SK-N-SH treated with all-trans-retinoic acid at 6 μM for 48 hours (cell line): ENCODE measurements around the gene SLCO6A1.

Source experiments
- ATAC-seq: fragments of 200-7000 bp; cut with Tn5 transposase; 3 replicates; pipeline ENCODE4 v1.9.1; 2020; ENCODE audit warnings: mild to moderate bottlenecking, moderate library complexity
- ARNTL ChIP-seq: fragments of 450-650 bp; formaldehyde crosslinking; IDR thresholded peaks from 2 replicates; pipeline ENCODE4 v1.5.0; 2020; ENCODE audit warnings: low read depth, mild to moderate bottlenecking, moderate library complexity, borderline replicate concordance
- BACH2 ChIP-seq: fragments of 250-450 bp; sonication (Bioruptor Pico); IDR thresholded peaks from 2 replicates; pipeline ENCODE4 v1.9.0; 2021; ENCODE audit warnings: mild to moderate bottlenecking, borderline replicate concordance
- ESRRG ChIP-seq: fragments of 250-450 bp; sonication (Bioruptor Pico); IDR thresholded peaks from 2 replicates; pipeline ENCODE4 v1.6.1; 2021; ENCODE audit warnings: mild to moderate bottlenecking
- GLIS3 ChIP-seq: fragments of 250-450 bp; sonication (Bioruptor Pico); IDR thresholded peaks from 2 replicates; pipeline ENCODE4 v1.5.0; 2020; ENCODE audit warnings: mild to moderate bottlenecking, moderate library complexity
- ISL1 ChIP-seq: fragments of 250-450 bp; sonication (Bioruptor Pico); IDR thresholded peaks from 2 replicates; pipeline ENCODE4 v2.1.2; 2022; ENCODE audit warnings: mild to moderate bottlenecking, moderate library complexity
- OSR1 ChIP-seq: fragments of 250-450 bp; sonication (Bioruptor Pico); IDR thresholded peaks from 2 replicates; pipeline ENCODE4 v1.8.0; 2022; ENCODE audit warnings: moderate library complexity, mild to moderate bottlenecking, inconsistent platforms
- PPARA ChIP-seq: fragments of 250-450 bp; sonication (Bioruptor Pico); IDR thresholded peaks from 2 replicates; pipeline ENCODE4 v1.5.0; 2020; ENCODE audit warnings: mild to moderate bottlenecking, borderline replicate concordance
- RARB ChIP-seq: fragments of 250-450 bp; sonication (Bioruptor Pico); IDR thresholded peaks from 2 replicates; pipeline ENCODE4 v1.8.0; 2021; ENCODE audit warnings: mild to moderate bottlenecking, moderate library complexity
- SNAI2 ChIP-seq: fragments of 250-450 bp; sonication (Bioruptor Pico); IDR thresholded peaks from 2 replicates; pipeline ENCODE4 v1.5.0; 2020; ENCODE audit warnings: mild to moderate bottlenecking, moderate library complexity
- TCF4 ChIP-seq: fragments of 250-450 bp; sonication (Bioruptor Pico); IDR thresholded peaks from 2 replicates; pipeline ENCODE4 v1.8.0; 2021; ENCODE audit warnings: mild to moderate bottlenecking, moderate library complexity, borderline replicate concordance
- TOX ChIP-seq: fragments of 250-450 bp; sonication (Bioruptor Pico); IDR thresholded peaks from 2 replicates; pipeline ENCODE4 v1.8.0; 2021; ENCODE audit warnings: mild to moderate bottlenecking, moderate library complexity, borderline replicate concordance
- ZC3H10 ChIP-seq: fragments of 250-450 bp; sonication (Bioruptor Pico); IDR thresholded peaks from 2 replicates; pipeline ENCODE4 v1.5.1; 2021; ENCODE audit warnings: mild to moderate bottlenecking, moderate library complexity
- ZFP3 ChIP-seq: fragments of 250-450 bp; sonication (Bioruptor Pico); IDR thresholded peaks from 2 replicates; pipeline ENCODE4 v1.5.0; 2020; ENCODE audit warnings: mild to moderate bottlenecking, moderate library complexity
- ZFP30 ChIP-seq: fragments of 450-650 bp; formaldehyde crosslinking; IDR thresholded peaks from 2 replicates; pipeline ENCODE4 v1.5.0; 2022; ENCODE audit warnings: mild to moderate bottlenecking, moderate library complexity
- ZNF565 ChIP-seq: fragments of 450-650 bp; formaldehyde crosslinking; conservative IDR thresholded peaks from 2 replicates; pipeline ENCODE4 v1.5.0; 2020; ENCODE audit warnings: low read depth, mild to moderate bottlenecking, moderate library complexity
- ZNF70 ChIP-seq: fragments of 450-650 bp; formaldehyde crosslinking; IDR thresholded peaks from 2 replicates; pipeline ENCODE4 v1.5.0; 2020; ENCODE audit warnings: mild to moderate bottlenecking, moderate library complexity
- ZNF8 ChIP-seq: fragments of 450-650 bp; formaldehyde crosslinking; IDR thresholded peaks from 2 replicates; pipeline ENCODE4 v1.5.0; 2020; ENCODE audit warnings: mild to moderate bottlenecking, moderate library complexity
- TF ChIP-seq, protein P1 (sequence below): fragments of 250-450 bp; sonication (Bioruptor Pico); IDR thresholded peaks from 2 replicates; pipeline ENCODE4 v1.8.0; 2021; ENCODE audit warnings: low read depth, mild to moderate bottlenecking, moderate library complexity, borderline replicate concordance
- TF ChIP-seq, protein P2 (sequence below): fragments of 250-450 bp; sonication (Bioruptor Pico); IDR thresholded peaks from 2 replicates; pipeline ENCODE4 v1.5.1; 2021; ENCODE audit warnings: mild to moderate bottlenecking, moderate library complexity
- TF ChIP-seq, protein P3 (sequence below): fragments of 250-450 bp; sonication (Bioruptor Pico); IDR thresholded peaks from 2 replicates; pipeline ENCODE4 v1.5.0; 2020; ENCODE audit warnings: mild to moderate bottlenecking, moderate library complexity
- TF ChIP-seq, protein P4 (sequence below): fragments of 250-450 bp; sonication (Bioruptor Pico); IDR thresholded peaks from 2 replicates; pipeline ENCODE4 v1.8.0; 2020; ENCODE audit warnings: mild to moderate bottlenecking, moderate library complexity, borderline replicate concordance

The SLCO6A1 gene

DNA sequence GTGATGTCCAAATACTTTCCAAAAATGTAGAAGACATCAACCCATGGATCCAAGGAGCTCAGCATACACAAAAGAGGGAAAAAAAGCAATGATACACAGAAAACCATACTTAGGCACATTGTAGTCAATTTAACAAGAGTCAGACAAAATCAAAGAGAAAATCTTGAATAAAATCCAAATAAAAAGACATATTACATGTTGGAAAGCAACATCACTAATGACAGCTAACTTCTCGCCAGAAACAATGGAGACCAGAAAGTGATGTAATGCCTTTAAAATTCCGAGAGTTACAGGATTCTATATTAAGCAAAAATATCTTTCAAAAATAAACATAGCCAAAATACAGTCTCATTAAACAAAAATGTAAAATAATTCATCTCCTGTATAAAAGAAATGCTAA lies 122.9 kb downstream of the SLCO6A1 start:
- TF ChIP-seq, protein P1, sequence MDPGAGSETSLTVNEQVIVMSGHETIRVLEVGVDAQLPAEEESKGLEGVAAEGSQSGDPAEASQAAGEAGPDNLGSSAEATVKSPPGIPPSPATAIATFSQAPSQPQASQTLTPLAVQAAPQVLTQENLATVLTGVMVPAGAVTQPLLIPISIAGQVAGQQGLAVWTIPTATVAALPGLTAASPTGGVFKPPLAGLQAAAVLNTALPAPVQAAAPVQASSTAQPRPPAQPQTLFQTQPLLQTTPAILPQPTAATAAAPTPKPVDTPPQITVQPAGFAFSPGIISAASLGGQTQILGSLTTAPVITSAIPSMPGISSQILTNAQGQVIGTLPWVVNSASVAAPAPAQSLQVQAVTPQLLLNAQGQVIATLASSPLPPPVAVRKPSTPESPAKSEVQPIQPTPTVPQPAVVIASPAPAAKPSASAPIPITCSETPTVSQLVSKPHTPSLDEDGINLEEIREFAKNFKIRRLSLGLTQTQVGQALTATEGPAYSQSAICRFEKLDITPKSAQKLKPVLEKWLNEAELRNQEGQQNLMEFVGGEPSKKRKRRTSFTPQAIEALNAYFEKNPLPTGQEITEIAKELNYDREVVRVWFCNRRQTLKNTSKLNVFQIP (CRISPR knock-in tag), result no peak
- TF ChIP-seq, protein P2, sequence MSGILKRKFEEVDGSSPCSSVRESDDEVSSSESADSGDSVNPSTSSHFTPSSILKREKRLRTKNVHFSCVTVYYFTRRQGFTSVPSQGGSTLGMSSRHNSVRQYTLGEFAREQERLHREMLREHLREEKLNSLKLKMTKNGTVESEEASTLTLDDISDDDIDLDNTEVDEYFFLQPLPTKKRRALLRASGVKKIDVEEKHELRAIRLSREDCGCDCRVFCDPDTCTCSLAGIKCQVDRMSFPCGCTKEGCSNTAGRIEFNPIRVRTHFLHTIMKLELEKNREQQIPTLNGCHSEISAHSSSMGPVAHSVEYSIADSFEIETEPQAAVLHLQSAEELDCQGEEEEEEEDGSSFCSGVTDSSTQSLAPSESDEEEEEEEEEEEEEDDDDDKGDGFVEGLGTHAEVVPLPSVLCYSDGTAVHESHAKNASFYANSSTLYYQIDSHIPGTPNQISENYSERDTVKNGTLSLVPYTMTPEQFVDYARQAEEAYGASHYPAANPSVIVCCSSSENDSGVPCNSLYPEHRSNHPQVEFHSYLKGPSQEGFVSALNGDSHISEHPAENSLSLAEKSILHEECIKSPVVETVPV (CRISPR knock-in tag), result no peak
- no peak for ATAC-seq

DNA sequence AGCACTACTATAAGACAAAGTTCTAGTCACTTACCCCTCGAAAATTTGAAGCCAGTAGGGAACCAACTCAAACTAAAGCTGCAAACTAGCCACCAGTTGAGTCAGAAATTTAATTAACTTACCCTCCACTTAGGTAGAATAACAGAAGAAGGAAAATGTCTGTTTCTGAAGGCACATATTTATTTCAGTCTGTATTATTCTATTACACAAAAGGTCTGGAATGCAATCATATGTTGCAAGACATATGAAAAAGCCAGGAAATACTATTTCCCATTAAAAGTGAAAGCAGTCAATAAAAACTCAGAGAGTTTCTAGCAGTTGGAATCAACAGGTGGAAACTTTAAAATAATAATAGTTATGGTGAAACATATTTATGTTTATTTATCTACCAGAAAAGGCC lies 123.5 kb downstream of the SLCO6A1 start:
- TF ChIP-seq TCF4 (CRISPR knock-in tag), result no peak
- peak; percentile 81 for TF ChIP-seq ISL1 (CRISPR knock-in tag)
- no peak for ATAC-seq

DNA sequence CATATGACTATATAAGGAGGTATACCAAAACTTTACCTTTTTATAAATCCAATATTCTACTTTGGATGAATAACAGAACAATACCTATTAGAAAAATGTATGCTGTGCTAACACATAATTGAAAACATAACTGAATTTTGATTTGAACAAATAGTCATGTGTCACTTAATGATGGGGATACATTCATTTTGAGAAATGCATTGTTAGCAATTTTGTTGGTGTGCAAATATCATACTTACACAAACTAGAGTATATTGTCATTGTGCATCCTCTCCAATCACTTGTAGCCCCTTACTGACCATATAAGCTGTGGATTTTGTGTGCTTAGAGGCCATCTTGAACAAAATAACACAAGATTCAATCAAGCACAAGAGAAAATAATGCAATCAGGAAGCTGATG lies 130.4 kb downstream of the SLCO6A1 start:
- TF ChIP-seq ZNF70 (CRISPR knock-in tag), result no peak
- TF ChIP-seq ZNF8 (CRISPR knock-in tag), result no peak
- TF ChIP-seq ZFP30, result no peak
- TF ChIP-seq, protein P1 (CRISPR knock-in tag), result no peak
- TF ChIP-seq, protein P3, sequence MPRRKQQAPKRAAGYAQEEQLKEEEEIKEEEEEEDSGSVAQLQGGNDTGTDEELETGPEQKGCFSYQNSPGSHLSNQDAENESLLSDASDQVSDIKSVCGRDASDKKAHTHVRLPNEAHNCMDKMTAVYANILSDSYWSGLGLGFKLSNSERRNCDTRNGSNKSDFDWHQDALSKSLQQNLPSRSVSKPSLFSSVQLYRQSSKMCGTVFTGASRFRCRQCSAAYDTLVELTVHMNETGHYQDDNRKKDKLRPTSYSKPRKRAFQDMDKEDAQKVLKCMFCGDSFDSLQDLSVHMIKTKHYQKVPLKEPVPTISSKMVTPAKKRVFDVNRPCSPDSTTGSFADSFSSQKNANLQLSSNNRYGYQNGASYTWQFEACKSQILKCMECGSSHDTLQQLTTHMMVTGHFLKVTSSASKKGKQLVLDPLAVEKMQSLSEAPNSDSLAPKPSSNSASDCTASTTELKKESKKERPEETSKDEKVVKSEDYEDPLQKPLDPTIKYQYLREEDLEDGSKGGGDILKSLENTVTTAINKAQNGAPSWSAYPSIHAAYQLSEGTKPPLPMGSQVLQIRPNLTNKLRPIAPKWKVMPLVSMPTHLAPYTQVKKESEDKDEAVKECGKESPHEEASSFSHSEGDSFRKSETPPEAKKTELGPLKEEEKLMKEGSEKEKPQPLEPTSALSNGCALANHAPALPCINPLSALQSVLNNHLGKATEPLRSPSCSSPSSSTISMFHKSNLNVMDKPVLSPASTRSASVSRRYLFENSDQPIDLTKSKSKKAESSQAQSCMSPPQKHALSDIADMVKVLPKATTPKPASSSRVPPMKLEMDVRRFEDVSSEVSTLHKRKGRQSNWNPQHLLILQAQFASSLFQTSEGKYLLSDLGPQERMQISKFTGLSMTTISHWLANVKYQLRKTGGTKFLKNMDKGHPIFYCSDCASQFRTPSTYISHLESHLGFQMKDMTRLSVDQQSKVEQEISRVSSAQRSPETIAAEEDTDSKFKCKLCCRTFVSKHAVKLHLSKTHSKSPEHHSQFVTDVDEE, result no peak
- TF ChIP-seq ZNF565 (CRISPR knock-in tag), result no peak
- no peak for TF ChIP-seq OSR1
- TF ChIP-seq ISL1 (CRISPR knock-in tag), result no peak
- no peak for TF ChIP-seq SNAI2 (CRISPR knock-in tag)
- no peak for TF ChIP-seq ZC3H10 (CRISPR knock-in tag)
- TF ChIP-seq, protein P2 (CRISPR knock-in tag), result no peak
- TF ChIP-seq, protein P4, sequence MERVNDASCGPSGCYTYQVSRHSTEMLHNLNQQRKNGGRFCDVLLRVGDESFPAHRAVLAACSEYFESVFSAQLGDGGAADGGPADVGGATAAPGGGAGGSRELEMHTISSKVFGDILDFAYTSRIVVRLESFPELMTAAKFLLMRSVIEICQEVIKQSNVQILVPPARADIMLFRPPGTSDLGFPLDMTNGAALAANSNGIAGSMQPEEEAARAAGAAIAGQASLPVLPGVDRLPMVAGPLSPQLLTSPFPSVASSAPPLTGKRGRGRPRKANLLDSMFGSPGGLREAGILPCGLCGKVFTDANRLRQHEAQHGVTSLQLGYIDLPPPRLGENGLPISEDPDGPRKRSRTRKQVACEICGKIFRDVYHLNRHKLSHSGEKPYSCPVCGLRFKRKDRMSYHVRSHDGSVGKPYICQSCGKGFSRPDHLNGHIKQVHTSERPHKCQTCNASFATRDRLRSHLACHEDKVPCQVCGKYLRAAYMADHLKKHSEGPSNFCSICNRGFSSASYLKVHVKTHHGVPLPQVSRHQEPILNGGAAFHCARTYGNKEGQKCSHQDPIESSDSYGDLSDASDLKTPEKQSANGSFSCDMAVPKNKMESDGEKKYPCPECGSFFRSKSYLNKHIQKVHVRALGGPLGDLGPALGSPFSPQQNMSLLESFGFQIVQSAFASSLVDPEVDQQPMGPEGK, result no peak
- TF ChIP-seq TOX (CRISPR knock-in tag), result no peak
- no peak for TF ChIP-seq ZFP3 (CRISPR knock-in tag)
- no peak for TF ChIP-seq ARNTL
- ATAC-seq, result no peak

DNA sequence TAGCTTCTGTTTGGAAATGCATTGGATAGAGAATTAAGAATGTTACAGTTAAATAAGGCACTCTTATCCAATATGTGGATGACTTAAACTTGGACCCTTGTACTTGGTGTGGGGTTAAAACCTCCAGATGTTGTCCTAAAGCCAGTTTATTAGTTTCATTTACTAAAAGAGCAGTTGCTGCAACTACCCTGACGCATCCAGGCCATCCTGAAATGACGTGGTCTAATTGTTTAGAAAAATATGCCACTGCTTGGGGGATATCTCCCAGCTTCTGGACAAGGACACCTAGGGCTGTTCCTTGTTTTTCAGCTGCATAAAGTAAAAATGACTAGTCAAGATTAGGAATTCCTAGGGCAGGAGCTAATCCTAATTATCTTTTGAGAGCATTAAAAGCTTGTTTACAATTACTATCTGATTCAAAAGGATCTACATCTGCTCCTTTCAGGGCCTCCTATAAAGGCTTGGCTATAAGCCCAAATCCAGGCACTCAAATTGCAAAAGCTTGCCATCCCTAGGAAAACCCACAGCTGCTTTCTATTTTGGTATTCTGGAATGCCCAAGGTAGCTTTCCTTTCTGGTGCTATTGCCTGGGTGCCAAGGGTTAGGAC lies 157.0 kb downstream of the SLCO6A1 start:
- peak; percentile 38; the same call in 1 of the 3 replicates for ATAC-seq
- TF ChIP-seq GLIS3 (CRISPR knock-in tag) (no peak), OSR1 (no peak), ISL1 (CRISPR knock-in tag) (peak; percentile 45), ESRRG (CRISPR knock-in tag) (no peak), ZNF565 (CRISPR knock-in tag) (no peak), BACH2 (CRISPR knock-in tag) (no peak), SNAI2 (CRISPR knock-in tag) (no peak), RARB (CRISPR knock-in tag) (no peak), ZNF70 (CRISPR knock-in tag) (peak; percentile 92), ZFP3 (CRISPR knock-in tag) (no peak), PPARA (CRISPR knock-in tag) (no peak), TCF4 (CRISPR knock-in tag) (peak; percentile 76; the same call in 1 of the 2 replicates), ZC3H10 (CRISPR knock-in tag) (no peak)
- TF ChIP-seq, protein P3, result peak; percentile 74; the same call in 1 of the 2 replicates
